HTERT RPE-1 (cell line): Measurements from ENCODE around the gene PHLPP1.

Experiments
- in situ Hi-C: fragments of 300-500 bp; cut with MboI; formaldehyde crosslinking; loops from 4 replicates; pipeline ENCODE4 v1.14.3; 2020; ENCODE audit warnings: low sequenced_read_pairs

PHLPP1 gene

GRCh38 chr18:62717169-62717924 is 2.0 kb downstream of the PHLPP1 start:
- in situ Hi-C loops = no loop called here

- in situ Hi-C loops = no loop called here
Observed at GRCh38 chr18:62717925-62718800, 2.8 kb downstream of the PHLPP1 start.

GRCh38 chr18:62720048-62720447 is 4.7 kb downstream of the PHLPP1 start:
- in situ Hi-C loops = no loop called here

- in situ Hi-C loops = no loop called here
Observed at GRCh38 chr18:62720766-62721613, 5.6 kb downstream of the PHLPP1 start.

DNA sequence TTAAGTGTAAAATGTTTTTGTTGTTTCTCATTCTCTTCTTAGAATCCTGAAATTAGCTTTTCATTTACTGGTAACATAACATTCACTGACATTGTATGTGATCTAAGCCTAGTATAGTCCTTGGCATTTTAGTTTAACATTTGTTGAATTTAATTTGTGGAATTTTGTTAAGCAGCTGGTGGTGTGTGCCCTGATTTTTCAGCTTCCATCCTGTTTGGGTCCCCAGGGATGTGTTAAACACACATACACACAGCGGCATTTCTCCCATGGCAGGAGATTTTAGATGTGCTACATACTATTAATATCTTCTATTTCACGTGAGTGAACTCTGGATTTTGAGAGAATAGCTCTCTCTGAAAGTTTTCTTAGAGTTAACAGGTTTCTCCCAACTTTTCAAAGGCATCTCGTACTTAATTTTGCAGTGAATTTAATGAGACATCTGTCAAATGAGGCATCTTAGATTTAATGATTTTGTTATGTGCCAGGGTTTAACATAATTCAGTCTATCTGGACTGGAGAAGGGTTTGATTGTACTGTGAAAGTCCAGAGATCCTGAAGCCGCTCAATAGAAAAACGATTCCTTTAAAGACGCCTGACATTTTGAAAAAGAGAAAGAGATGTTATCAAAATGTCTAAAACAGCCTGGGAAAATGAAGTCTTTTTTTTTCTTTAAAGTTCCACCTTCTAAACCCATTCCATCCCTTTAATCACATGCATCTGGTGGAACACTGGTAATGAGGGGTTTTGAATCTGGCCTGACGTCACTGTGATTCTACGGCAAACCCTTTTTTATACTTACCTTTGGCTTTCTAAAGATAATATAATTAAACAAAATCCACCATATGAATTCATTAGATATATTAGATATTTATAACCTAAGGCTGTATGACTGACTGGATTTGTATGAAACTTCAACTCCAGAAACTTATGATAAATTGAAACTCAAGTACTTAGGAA is 6.8 kb downstream of the PHLPP1 start:
- in situ Hi-C loops = no loop called here

- in situ Hi-C loops = no loop called here
Observed at GRCh38 chr18:62723666-62724281, 8.4 kb downstream of the PHLPP1 start.

- in situ Hi-C loops = no loop called here
Observed at GRCh38 chr18:62725896-62726295, 10.6 kb downstream of the PHLPP1 start.

- in situ Hi-C loops = no loop called here
Observed at GRCh38 chr18:62728254-62728653, 12.9 kb downstream of the PHLPP1 start.

DNA sequence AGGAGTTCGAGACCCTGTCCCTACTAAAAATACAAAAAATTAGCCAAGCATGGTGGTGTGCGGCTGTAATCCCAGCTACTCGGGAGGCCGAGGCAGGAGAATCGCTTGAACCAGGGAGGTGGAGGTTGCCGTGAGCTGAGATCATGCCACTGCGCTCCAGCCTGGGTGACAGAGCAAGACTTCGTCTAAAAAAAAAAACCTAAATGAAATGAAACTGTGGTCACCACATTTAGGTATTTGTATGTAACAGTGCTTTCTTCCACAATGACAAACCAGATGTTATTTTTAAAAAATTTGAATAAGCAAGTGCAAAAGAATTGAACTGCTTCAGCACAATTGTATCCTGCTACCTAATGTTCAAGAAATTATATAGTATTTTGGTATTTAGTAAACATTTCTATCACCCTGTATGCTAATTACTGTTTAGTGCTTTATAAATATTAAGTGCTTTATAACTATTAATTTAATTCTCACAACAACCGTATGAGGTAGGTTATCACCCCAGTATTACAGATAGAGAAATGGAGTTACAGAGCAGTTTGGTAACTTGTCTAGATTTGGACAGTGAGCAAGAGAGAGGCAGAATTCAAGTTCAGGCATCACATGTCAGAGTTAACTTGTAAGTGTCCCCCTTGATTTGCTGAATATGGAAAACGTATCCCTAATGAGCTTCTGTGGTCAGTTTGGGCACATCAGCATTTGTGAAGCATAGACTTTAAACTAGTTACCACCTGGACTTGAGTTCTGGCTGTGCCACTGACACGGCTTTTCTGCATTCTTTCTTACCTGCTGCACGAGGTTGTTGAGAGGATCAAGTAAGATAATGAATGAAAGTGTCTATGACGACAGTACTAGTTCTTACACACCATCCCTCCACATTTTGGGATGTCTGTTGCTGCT is 14.4 kb downstream of the PHLPP1 start:
- in situ Hi-C loops = no loop called here

GRCh38 chr18:62730941-62731340 is 15.6 kb downstream of the PHLPP1 start:
- in situ Hi-C loops = no loop called here

DNA sequence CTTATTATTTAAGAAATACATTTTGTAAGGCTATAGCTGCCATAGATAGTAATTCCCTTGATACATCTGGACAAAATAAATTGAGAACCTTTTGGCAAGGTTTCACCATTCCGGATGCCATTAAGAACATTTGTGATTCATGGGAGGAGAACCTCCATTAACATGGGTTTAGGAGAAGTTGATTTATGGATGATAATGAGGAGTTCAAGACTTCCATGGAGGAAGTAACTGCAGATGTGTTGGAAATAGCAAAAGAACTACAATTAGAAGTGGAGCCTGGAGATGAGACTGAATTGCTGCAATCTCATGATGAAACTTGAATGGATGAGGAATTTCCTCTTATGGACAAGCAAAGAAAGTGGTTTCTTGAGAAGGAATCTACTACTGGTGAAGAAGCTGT is 17.3 kb downstream of the PHLPP1 start:
- in situ Hi-C loops = no loop called here

GRCh38 chr18:62734290-62734689 is 18.9 kb downstream of the PHLPP1 start:
- in situ Hi-C loops = no loop called here

GRCh38 chr18:62735387-62735786 is 20.0 kb downstream of the PHLPP1 start:
- in situ Hi-C loops = no loop called here

DNA sequence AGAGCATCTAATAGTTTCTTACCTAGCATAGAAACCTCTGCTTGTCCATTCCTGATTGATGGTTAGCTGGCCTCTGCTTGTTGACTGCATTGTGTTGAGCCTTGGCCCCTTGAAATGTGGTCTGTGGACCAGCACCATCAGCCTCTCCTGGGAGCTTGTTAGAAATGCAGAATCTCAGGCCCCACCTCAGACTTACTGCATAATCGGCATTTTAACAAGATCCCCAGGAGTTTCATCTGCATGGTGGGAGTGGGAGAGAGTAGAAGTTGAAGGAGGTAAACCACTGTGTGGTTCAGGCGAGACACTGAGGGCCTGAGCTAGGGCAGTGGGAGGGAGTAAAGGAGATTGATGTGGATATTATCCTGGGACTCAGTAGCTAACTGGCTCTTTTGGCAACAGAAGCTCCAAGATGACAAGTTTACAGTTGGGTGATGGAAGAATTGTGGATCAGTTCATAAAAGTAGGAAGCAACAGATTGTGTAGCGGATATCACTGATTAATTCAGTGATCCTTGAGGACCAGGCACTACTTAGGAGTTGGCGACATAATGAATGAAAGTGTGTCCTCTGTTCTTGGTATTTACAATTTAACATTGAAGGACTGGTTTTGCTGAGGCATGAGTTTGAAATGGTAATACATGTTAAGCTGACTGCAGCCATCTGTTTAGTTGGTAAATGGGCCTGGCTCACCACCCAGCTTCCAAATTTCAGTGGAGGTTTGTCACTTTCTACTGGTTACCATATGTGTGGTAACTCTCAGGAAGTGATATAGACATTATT is 20.9 kb downstream of the PHLPP1 start:
- in situ Hi-C loops = no loop called here

DNA sequence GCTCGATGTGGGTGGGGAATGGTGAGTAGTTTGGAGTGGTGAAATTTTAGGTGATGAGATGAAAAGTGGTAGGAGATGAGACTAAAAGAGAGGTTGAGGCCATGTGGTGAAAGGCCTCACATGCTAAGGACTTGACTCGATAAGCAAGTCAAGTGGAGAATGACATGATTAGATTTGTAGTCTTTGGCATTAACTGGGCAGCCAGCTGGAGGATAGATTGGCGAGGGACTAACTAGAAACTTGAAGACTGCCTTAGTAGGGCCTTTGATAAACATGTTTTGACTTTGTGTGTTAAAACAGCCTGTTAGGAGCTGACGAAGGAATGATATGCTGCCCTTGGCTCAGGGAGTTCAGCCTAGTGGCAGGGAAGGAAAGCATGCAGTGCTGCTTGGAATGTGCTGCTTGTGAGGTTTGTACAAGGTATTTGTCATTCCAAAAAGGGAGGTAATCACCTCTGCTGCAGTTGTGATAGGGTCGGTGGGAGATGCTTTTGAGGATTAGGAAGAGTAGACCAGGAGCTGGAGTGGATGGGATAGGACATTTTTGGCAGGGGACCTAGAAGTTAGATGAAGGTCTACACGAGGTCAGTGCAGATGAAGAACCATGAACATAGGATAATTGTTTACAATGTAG is 22.0 kb downstream of the PHLPP1 start:
- in situ Hi-C loops = no loop called here

GRCh38 chr18:62738639-62739038 is 23.3 kb downstream of the PHLPP1 start:
- in situ Hi-C loops = no loop called here

GRCh38 chr18:62739911-62740310 is 24.6 kb downstream of the PHLPP1 start:
- in situ Hi-C loops = no loop called here
